GM23338 (cell line): ENCODE measurements around the gene CD84. TPM values are rescaled to one million over a fixed set of nuclear protein-coding genes. Genes with fewer than 3 reads are reported as not detected.

Source experiments
- ATAC-seq: fragments of 200-7000 bp; cut with Tn5 transposase; 3 replicates; pipeline ENCODE4 v1.9.1; 2020
- DNase-seq: peaks from one replicate; pipeline ENCODE4 v3.0.0-alpha.2; 2015; ENCODE audit warnings: low spot score
- H2AFZ ChIP-seq: fragments of 200-600 bp; sonication (generic); 2 replicates; pipeline ENCODE4 v1.8.0; 2016; ENCODE audit warnings: antibody characterized with exemption, mild to moderate bottlenecking, moderate library complexity
- H3F3A ChIP-seq: fragments of 200-600 bp; sonication (generic); replicated peaks from 2 replicates; pipeline ENCODE4 v1.8.0; 2017; ENCODE audit warnings: antibody characterized with exemption, mixed run types, low read depth
- H3K27ac ChIP-seq: fragments of 200-600 bp; sonication (generic); 2 replicates; pipeline ENCODE4 v1.6.1; 2016; ENCODE audit warnings: low read depth
- H3K27me3 ChIP-seq: fragments of 200-600 bp; sonication (generic); 2 replicates; pipeline ENCODE4 v1.8.0; 2016; ENCODE audit warnings: mild to moderate bottlenecking, mixed run types, moderate library complexity; ENCODE audit not compliant: insufficient read depth
- H3K36me3 ChIP-seq: fragments of 200-600 bp; sonication (generic); 2 replicates; pipeline ENCODE4 v1.8.0; 2016; ENCODE audit warnings: mild to moderate bottlenecking; ENCODE audit not compliant: insufficient read depth
- H3K4me1 ChIP-seq: fragments of 200-600 bp; sonication (generic); 2 replicates; pipeline ENCODE4 v1.8.0; 2016; ENCODE audit warnings: mild to moderate bottlenecking, moderate library complexity; ENCODE audit not compliant: insufficient read depth
- H3K4me2 ChIP-seq: fragments of 200-600 bp; sonication (generic); 2 replicates; pipeline ENCODE4 v1.7.1; 2017; ENCODE audit warnings: mixed run types
- H3K4me3 ChIP-seq: fragments of 200-600 bp; sonication (generic); 2 replicates; pipeline ENCODE4 v1.6.1; 2016; ENCODE audit warnings: mixed run types
- H3K79me2 ChIP-seq: fragments of 200-600 bp; sonication (generic); replicated peaks from 2 replicates; pipeline ENCODE4 v1.8.0; 2017; ENCODE audit warnings: mild to moderate bottlenecking; ENCODE audit not compliant: insufficient read depth
- H3K9me2 ChIP-seq: fragments of 200-600 bp; sonication (generic); 2 replicates; pipeline ENCODE4 v1.8.0; 2017; ENCODE audit not compliant: insufficient read depth
- H4K20me1 ChIP-seq: fragments of 200-600 bp; sonication (generic); replicated peaks from 2 replicates; pipeline ENCODE4 v1.8.0; 2017; ENCODE audit warnings: mild to moderate bottlenecking; ENCODE audit not compliant: insufficient read depth
- H3K27ac Mint-ChIP-seq: 2 replicates; pipeline ENCODE4 v1.8.0; 2020; ENCODE audit warnings: inconsistent platforms, mild to moderate bottlenecking, moderate library complexity, mixed read lengths
- H3K27me3 Mint-ChIP-seq: 3 replicates; pipeline ENCODE4 v1.8.0; 2022; ENCODE audit warnings: low read depth, mild to moderate bottlenecking, moderate library complexity, mixed read lengths, inconsistent platforms; ENCODE audit not compliant: insufficient read depth, poor library complexity
- H3K36me3 Mint-ChIP-seq: 3 replicates; pipeline ENCODE4 v1.8.0; 2021; ENCODE audit warnings: low read depth, mild to moderate bottlenecking, inconsistent platforms, moderate library complexity, mixed read lengths
- H3K4me1 Mint-ChIP-seq: 3 replicates; pipeline ENCODE4 v1.8.0; 2020; ENCODE audit warnings: mild to moderate bottlenecking, inconsistent platforms, mixed read lengths
- H3K4me3 Mint-ChIP-seq: 3 replicates; pipeline ENCODE4 v1.8.0; 2021; ENCODE audit warnings: moderate library complexity, mild to moderate bottlenecking, inconsistent platforms, mixed read lengths
- H3K9me3 Mint-ChIP-seq: 3 replicates; pipeline ENCODE4 v1.8.0; 2020; ENCODE audit warnings: moderate library complexity, mild to moderate bottlenecking, inconsistent platforms, mixed read lengths
- CREB1 ChIP-seq: fragments of 250-450 bp; sonication (Bioruptor Pico); IDR thresholded peaks from 2 replicates; pipeline ENCODE4 v1.5.0; 2020; ENCODE audit warnings: low read depth, mild to moderate bottlenecking, moderate library complexity
- CTCF ChIP-seq, 2 experiments: fragments of 200-600 bp in 1 of 2; sonication (generic) in 1 of 2; conservative IDR thresholded peaks; 2 replicates each; pipeline versions ENCODE4 v1.5.1 to v1.6.1; 2016 to 2017; ENCODE audit warnings: antibody characterized with exemption in 2 of 2, low read depth in 2 of 2, mild to moderate bottlenecking in 2 of 2, moderate library complexity in 1 of 2
- ETS1 ChIP-seq: IDR thresholded peaks from 2 replicates; pipeline ENCODE4 v1.6.1; 2016; ENCODE audit warnings: antibody characterized with exemption
- EZH2 ChIP-seq: fragments of 200-600 bp; sonication (generic); IDR thresholded peaks from one replicate; pipeline ENCODE4 v1.8.0; 2017; ENCODE audit warnings: antibody characterized with exemption, mild to moderate bottlenecking, low read depth; ENCODE audit not compliant: unreplicated experiment
- EZH2phosphoT487 ChIP-seq: fragments of 200-600 bp; sonication (generic); IDR thresholded peaks from one replicate; pipeline ENCODE4 v1.8.1; 2018; ENCODE audit warnings: antibody characterized with exemption; ENCODE audit not compliant: unreplicated experiment
- JUNB ChIP-seq: IDR thresholded peaks from one replicate; pipeline ENCODE4 v1.6.1; 2016; ENCODE audit warnings: antibody characterized with exemption; ENCODE audit not compliant: unreplicated experiment
- NANOG ChIP-seq: IDR thresholded peaks from 2 replicates; pipeline ENCODE4 v1.6.1; 2016; ENCODE audit warnings: antibody characterized with exemption, borderline replicate concordance
- POLR2AphosphoS5 ChIP-seq: IDR thresholded peaks from 2 replicates; pipeline ENCODE4 v1.6.1; 2016; ENCODE audit warnings: antibody characterized with exemption, low read depth
- REST ChIP-seq: IDR thresholded peaks from one replicate; pipeline ENCODE4 v1.6.1; 2018; ENCODE audit warnings: antibody characterized with exemption; ENCODE audit not compliant: unreplicated experiment
- STAT1 ChIP-seq: IDR thresholded peaks from one replicate; pipeline ENCODE4 v1.6.1; 2016; ENCODE audit warnings: antibody characterized with exemption; ENCODE audit not compliant: unreplicated experiment
- ZNF114 ChIP-seq: fragments of 250-450 bp; sonication (Bioruptor Pico); IDR thresholded peaks from 2 replicates; pipeline ENCODE4 v1.5.0; 2020; ENCODE audit warnings: mild to moderate bottlenecking, moderate library complexity
- ZNF331 ChIP-seq: fragments of 250-450 bp; sonication (Bioruptor Pico); IDR thresholded peaks from 2 replicates; pipeline ENCODE4 v1.5.0; 2020; ENCODE audit warnings: low read depth, mild to moderate bottlenecking, moderate library complexity
- ZNF462 ChIP-seq: fragments of 250-450 bp; sonication (Bioruptor Pico); IDR thresholded peaks from 2 replicates; pipeline ENCODE4 v1.5.0; 2020; ENCODE audit warnings: mild to moderate bottlenecking, moderate library complexity
- polyA plus RNA-seq: library from polyadenylated mRNA; unstranded; fragments of >200 nt; fragmentation: Nextera tagmentation; extraction: Ambion mirVana; gene quantifications from 2 replicates; pipeline ENCODE4 v1.2.1, GENCODE V29; 2016
- total RNA-seq: library from RNA; depleted of rRNA; stranded (reverse); fragments of >200 nt; shearing (Covaris generic); gene quantifications from 2 replicates; pipeline ENCODE4 v1.2.3, GENCODE V29; 2014

Gene CD84
- total and polyA plus RNA-seq, 2 experiments from 2014 or later: not detected

GRCh38 chr1:160491981-160492380 is 87.3 kb downstream of the CD84 start:
- no peak overlapping the region for H3K4me3 Mint-ChIP-seq
- H3K27ac ChIP-seq: no peak overlapping the region
- no peaks in the 10 kb centered on the region for H3K27me3 ChIP-seq
- H3K27ac Mint-ChIP-seq: no peak overlapping the region
- no peak overlapping the region for H2AFZ ChIP-seq
- no peaks in the 10 kb centered on the region for H3F3A ChIP-seq
- no peaks in the 10 kb centered on the region for H4K20me1 ChIP-seq
- ATAC-seq (no peak), DNase-seq (no peak)
- H3K4me3 ChIP-seq: no peak overlapping the region
- H3K27me3 Mint-ChIP-seq: peaks cover 1% of the 10 kb centered on the region
- no peak overlapping the region for H3K4me2 ChIP-seq
- TF ChIP-seq REST: no peak
- TF ChIP-seq ZNF462: no peak
- no peak for TF ChIP-seq ZNF331
- no peak for TF ChIP-seq CTCF (conservative IDR thresholded peaks at IDR 0.05; ENCODE audit: low read depth in 2 of 2)
- no peak for TF ChIP-seq ETS1
- TF ChIP-seq ZNF114: no peak
- no peak for TF ChIP-seq JUNB
- no peak for TF ChIP-seq STAT1
- no peak for TF ChIP-seq CREB1
- no peak for TF ChIP-seq POLR2AphosphoS5
- TF ChIP-seq NANOG: no peak
- TF ChIP-seq EZH2phosphoT487: no peak
- no peak for TF ChIP-seq EZH2
- H3K79me2 ChIP-seq: no peaks in the 10 kb centered on the region
- no peaks in the 10 kb centered on the region for H3K9me3 Mint-ChIP-seq
- peaks cover 2% of the 10 kb centered on the region; the same call in 1 of the 2 replicates for H3K4me1 ChIP-seq
- H3K36me3 Mint-ChIP-seq: no peaks in the 10 kb centered on the region
- H3K4me1 Mint-ChIP-seq: peaks cover 12% of the 10 kb centered on the region; the same call in 2 of the 3 replicates
- no peaks in the 10 kb centered on the region for H3K36me3 ChIP-seq
- H3K9me2 ChIP-seq: peaks cover 24% of the 10 kb centered on the region; the same call in 1 of the 2 replicates
